RWPE2 (cell line): Measurements from ENCODE around the gene TEKT3.

Experiments used
- ATAC-seq: fragments of 200-7000 bp; cut with Tn5 transposase; 3 replicates; pipeline ENCODE4 v1.9.1; 2021; ENCODE audit warnings: low read depth
- DNase-seq: peaks from one replicate; pipeline ENCODE4 v3.0.0-alpha.2; 2020; ENCODE audit warnings: low spot score
- H3K27ac ChIP-seq: fragments of 450-650 bp; 2 replicates; pipeline ENCODE4 v1.5.1; 2017; ENCODE audit warnings: mild to moderate bottlenecking; ENCODE audit not compliant: poor library complexity, severe bottlenecking
- H3K27me3 ChIP-seq: fragments of 250-450 bp; sonication (Bioruptor Pico); 2 replicates; pipeline ENCODE4 v1.5.1; 2021; ENCODE audit warnings: mild to moderate bottlenecking, moderate library complexity; ENCODE audit not compliant: insufficient read depth, poor library complexity, severe bottlenecking
- H3K36me3 ChIP-seq: fragments of 250-450 bp; sonication (Bioruptor Pico); 2 replicates; pipeline ENCODE4 v1.5.1; 2020; ENCODE audit warnings: low read depth, mild to moderate bottlenecking, moderate library complexity
- H3K4me1 ChIP-seq: fragments of 250-450 bp; sonication (Bioruptor Pico); 2 replicates; pipeline ENCODE4 v1.5.1; 2021; ENCODE audit warnings: mild to moderate bottlenecking, moderate library complexity; ENCODE audit not compliant: insufficient read depth, poor library complexity, severe bottlenecking
- H3K4me3 ChIP-seq: fragments of 250-450 bp; sonication (Bioruptor Pico); 2 replicates; pipeline ENCODE4 v1.5.1; 2021; ENCODE audit warnings: mild to moderate bottlenecking, moderate library complexity; ENCODE audit not compliant: severe bottlenecking
- H3K9me3 ChIP-seq: fragments of 250-450 bp; sonication (Bioruptor Pico); 2 replicates; pipeline ENCODE4 v1.5.1; 2021; ENCODE audit warnings: mild to moderate bottlenecking, moderate library complexity; ENCODE audit not compliant: severe bottlenecking
- CTCF ChIP-seq: fragments of 450-650 bp; IDR thresholded peaks from one replicate; pipeline ENCODE4 v1.5.1; 2017; ENCODE audit warnings: mild to moderate bottlenecking, moderate library complexity; ENCODE audit not compliant: poor library complexity, severe bottlenecking

The TEKT3 gene

DNA sequence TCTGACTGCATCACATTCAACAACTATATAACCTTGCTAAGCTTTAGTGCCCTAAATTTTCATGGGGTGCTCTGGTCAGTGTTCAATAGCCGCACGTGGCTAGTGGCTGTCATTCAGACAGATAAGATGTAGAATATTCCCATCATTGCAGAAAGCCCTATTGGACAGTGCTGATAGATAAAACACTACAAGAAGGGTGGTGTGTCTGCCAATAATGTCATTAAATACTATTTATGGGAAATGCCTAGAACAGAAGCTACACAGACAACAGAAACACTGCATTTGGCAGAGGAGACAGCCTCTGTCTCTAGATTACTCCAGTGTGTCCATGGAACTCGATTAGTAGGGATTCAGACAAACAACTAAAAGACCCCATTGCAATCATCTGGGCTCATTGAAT is 47.8 kb downstream of the TEKT3 start:
- H3K27me3 ChIP-seq, result no peaks in the 10 kb centered on the region
- H3K27ac ChIP-seq, result no peak overlapping the region
- H3K4me1 ChIP-seq, result no peaks in the 10 kb centered on the region
- H3K9me3 ChIP-seq, result no peaks in the 10 kb centered on the region
- no peak overlapping the region for H3K4me3 ChIP-seq
- no peak for TF ChIP-seq CTCF
- no peak for DNase-seq
- H3K36me3 ChIP-seq, result no peaks in the 10 kb centered on the region
- no peak for ATAC-seq

DNA sequence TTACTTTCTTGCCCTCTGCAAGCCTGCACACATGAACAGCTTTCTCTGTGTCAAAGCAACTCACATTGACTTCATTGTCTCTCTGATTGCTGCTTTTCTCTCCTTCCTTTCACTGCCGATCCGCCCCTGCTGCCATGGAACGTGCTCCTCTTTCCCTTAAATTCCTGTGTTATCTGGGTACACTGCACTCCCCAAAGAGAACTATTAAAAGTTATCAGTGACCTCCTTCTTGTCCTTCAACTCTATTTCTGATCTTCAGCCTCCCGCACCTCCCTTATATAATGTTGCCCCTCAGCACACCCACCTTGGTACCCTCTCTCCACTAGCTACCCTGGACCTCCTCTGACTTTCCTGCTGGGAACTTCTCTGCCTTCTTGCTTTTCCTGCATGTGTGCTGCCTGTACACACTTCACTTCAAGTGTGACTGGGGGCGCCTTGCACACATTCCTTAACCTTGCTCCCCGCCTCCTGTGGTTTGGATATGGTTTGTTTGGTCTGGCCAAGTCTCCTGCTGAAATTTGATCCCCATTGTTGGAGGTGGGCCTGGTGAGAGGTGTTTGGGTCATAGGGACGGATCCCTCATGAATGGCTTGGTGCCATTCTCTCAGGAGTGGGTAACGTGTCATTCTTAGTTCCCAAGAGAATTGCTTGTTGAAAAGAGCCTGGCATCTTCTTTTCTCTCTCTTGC is 49.6 kb downstream of the TEKT3 start:
- Histone ChIP-seq H3K36me3 (no peaks in the 10 kb centered on the region), H3K27ac (no peak overlapping the region), H3K27me3 (no peaks in the 10 kb centered on the region), H3K4me1 (no peaks in the 10 kb centered on the region), H3K4me3 (no peak overlapping the region), H3K9me3 (no peaks in the 10 kb centered on the region)
- TF ChIP-seq CTCF, result no peak
- ATAC-seq (no peak), DNase-seq (no peak)

DNA sequence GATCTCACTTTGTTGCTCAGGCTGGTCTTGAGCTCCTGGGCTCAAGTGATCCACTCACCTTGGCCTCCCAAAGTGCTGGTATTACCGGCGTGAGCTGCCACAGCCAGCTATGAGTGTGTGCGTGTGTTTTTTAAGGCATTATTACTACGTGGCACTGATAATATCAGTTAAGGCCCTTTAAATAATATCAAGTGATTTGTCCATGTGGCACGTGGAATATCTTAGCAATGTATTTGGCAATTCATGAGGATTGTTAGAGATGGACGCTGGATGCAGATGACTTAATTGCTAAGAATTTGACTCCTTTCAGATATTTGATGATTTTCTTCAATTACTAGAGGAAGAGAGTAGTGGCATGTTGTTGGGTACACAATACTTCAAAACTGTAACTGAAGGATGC is 50.8 kb downstream of the TEKT3 start:
- Histone ChIP-seq H3K27ac (no peak overlapping the region), H3K4me1 (no peaks in the 10 kb centered on the region), H3K36me3 (no peaks in the 10 kb centered on the region), H3K27me3 (no peaks in the 10 kb centered on the region), H3K4me3 (no peak overlapping the region), H3K9me3 (no peaks in the 10 kb centered on the region)
- ATAC-seq, result no peak
- DNase-seq, result no peak
- TF ChIP-seq CTCF, result no peak

DNA sequence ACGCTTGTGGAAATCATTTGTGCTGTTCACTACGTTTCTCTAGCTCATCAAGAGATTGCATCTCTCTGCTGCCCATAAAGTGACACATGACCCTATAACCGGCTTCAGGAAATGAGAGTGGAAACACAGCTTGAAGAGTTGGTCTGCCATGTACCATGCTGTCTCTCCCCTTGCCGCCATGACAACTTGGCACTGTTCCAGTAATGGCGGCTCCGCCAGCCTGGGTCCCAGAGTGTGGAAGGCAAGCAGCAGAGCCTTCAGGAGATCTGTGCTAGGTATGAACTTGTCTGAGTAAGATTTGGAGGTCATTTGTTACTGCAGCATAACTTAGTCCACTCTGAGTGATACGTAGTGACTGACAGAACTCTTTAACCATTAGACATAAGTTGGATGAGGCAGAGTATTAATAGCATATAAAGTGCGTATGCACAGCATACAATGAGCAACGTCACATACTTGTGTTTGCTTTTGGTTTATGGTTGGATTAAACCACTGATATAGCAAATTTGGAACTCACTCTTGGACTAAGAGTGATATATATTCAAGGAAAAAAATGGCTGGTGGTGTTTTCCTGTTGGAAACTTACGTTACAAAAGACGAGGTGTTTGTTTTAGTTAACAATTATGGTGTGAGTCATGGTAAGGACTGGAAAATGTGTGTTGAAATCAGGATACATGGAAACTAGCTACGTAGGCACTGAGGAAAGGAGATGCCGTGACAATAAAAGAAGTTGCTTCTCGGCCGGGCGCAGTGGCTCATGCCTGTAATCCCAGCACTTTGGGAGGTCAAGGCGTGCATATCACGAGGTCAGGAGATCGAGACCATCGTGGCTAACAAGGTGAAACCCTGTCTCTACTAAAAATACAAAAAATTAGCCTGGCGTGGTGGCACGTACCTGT is 51.9 kb downstream of the TEKT3 start:
- H3K9me3 ChIP-seq, result no peaks in the 10 kb centered on the region
- no peaks in the 10 kb centered on the region for H3K36me3 ChIP-seq
- no peak overlapping the region for H3K4me3 ChIP-seq
- TF ChIP-seq CTCF, result no peak
- peaks cover 4% of the 10 kb centered on the region for H3K27me3 ChIP-seq
- ATAC-seq (peak; percentile 40; the same call in 2 of the 3 replicates), DNase-seq (no peak)
- no peak overlapping the region for H3K27ac ChIP-seq
- H3K4me1 ChIP-seq, result no peaks in the 10 kb centered on the region
